Memory B cell (primary cell): Measurements from ENCODE around the gene NBEA.
"Not testable (repeated sequence)": the region's sequence is repeated elsewhere in the genome, so short reads cannot be mapped to it uniquely, and the experiment has no call there.

Source experiments
- ATAC-seq: fragments of 150-1000 bp; cut with Tn5 transposase; 2 replicates; pipeline ENCODE4 v1.10.0; 2021; ENCODE audit warnings: low read depth, mild to moderate bottlenecking, moderate library complexity
- DNase-seq, 2 donors: peaks; one replicate each; pipeline ENCODE4 v3.0.0; 2022; ENCODE audit warnings: low spot score in 2 of 2
- H3K27ac Mint-ChIP-seq: one replicate; pipeline ENCODE4 v1.8.0; 2022; ENCODE audit warnings: mild to moderate bottlenecking, moderate library complexity, mixed read lengths
- H3K27me3 Mint-ChIP-seq: one replicate; pipeline ENCODE4 v1.8.0; 2022; ENCODE audit warnings: mixed read lengths
- H3K36me3 Mint-ChIP-seq: one replicate; pipeline ENCODE4 v1.8.0; 2022; ENCODE audit warnings: mild to moderate bottlenecking, mixed read lengths
- H3K4me1 Mint-ChIP-seq: one replicate; pipeline ENCODE4 v1.8.0; 2022; ENCODE audit warnings: mixed read lengths
- H3K4me3 Mint-ChIP-seq: one replicate; pipeline ENCODE4 v1.8.0; 2022; ENCODE audit warnings: mild to moderate bottlenecking, moderate library complexity, mixed read lengths
- H3K9me3 Mint-ChIP-seq: one replicate; pipeline ENCODE4 v1.8.0; 2022; ENCODE audit warnings: mixed read lengths

NBEA gene

GRCh38 chr13:35669321-35669720 lies 727.3 kb downstream of the NBEA start:
- DNase-seq (no peak), ATAC-seq (no peak)
- H3K27me3 Mint-ChIP-seq = no peaks in the 10 kb centered on the region
- no peak overlapping the region for H3K4me3 Mint-ChIP-seq
- no peaks in the 10 kb centered on the region for H3K36me3 Mint-ChIP-seq
- no peak overlapping the region for H3K27ac Mint-ChIP-seq
- no peaks in the 10 kb centered on the region for H3K9me3 Mint-ChIP-seq
- H3K4me1 Mint-ChIP-seq = no peaks in the 10 kb centered on the region

- DNase-seq = no peak
- Mint-ChIP-seq H3K9me3 (peaks cover 3% of the 10 kb centered on the region), H3K27ac (no peak overlapping the region), H3K4me3 (no peak overlapping the region), H3K36me3 (no peaks in the 10 kb centered on the region), H3K27me3 (no peaks in the 10 kb centered on the region), H3K4me1 (no peaks in the 10 kb centered on the region)
- no peak for ATAC-seq
Measured at GRCh38 chr13:35672611-35673010, 730.5 kb downstream of the NBEA start.

GRCh38 chr13:35675651-35676050 lies 733.6 kb downstream of the NBEA start:
- ATAC-seq (no peak), DNase-seq (no peak)
- no peak overlapping the region for H3K27ac Mint-ChIP-seq
- no peaks in the 10 kb centered on the region for H3K36me3 Mint-ChIP-seq
- H3K9me3 Mint-ChIP-seq = peaks cover 3% of the 10 kb centered on the region
- H3K4me3 Mint-ChIP-seq = no peak overlapping the region
- no peaks in the 10 kb centered on the region for H3K4me1 Mint-ChIP-seq
- H3K27me3 Mint-ChIP-seq = no peaks in the 10 kb centered on the region

- DNase-seq, H3K4me1 Mint-ChIP-seq, H3K9me3 Mint-ChIP-seq, H3K27ac Mint-ChIP-seq, H3K36me3 Mint-ChIP-seq, H3K4me3 Mint-ChIP-seq, H3K27me3 Mint-ChIP-seq, ATAC-seq: not testable (repeated sequence)
Measured at GRCh38 chr13:35677863-35678262, 735.8 kb downstream of the NBEA start.

GRCh38 chr13:35681685-35682084 lies 739.6 kb downstream of the NBEA start:
- Mint-ChIP-seq H3K36me3 (no peaks in the 10 kb centered on the region), H3K27ac (no peak overlapping the region), H3K4me1 (no peaks in the 10 kb centered on the region), H3K27me3 (no peaks in the 10 kb centered on the region), H3K4me3 (no peak overlapping the region), H3K9me3 (peaks cover 5% of the 10 kb centered on the region)
- no peak for DNase-seq
- no peak for ATAC-seq

GRCh38 chr13:35684432-35684831 lies 742.4 kb downstream of the NBEA start:
- DNase-seq (no peak), ATAC-seq (no peak)
- H3K9me3 Mint-ChIP-seq = peaks cover 2% of the 10 kb centered on the region
- H3K4me1 Mint-ChIP-seq = no peaks in the 10 kb centered on the region
- H3K27me3 Mint-ChIP-seq = no peaks in the 10 kb centered on the region
- no peaks in the 10 kb centered on the region for H3K36me3 Mint-ChIP-seq
- no peak overlapping the region for H3K27ac Mint-ChIP-seq
- H3K4me3 Mint-ChIP-seq = no peak overlapping the region

GRCh38 chr13:35687336-35687735 lies 745.3 kb downstream of the NBEA start:
- H3K4me1 Mint-ChIP-seq = no peaks in the 10 kb centered on the region
- no peak overlapping the region for H3K27ac Mint-ChIP-seq
- no peak for DNase-seq
- H3K4me3 Mint-ChIP-seq = no peak overlapping the region
- H3K27me3 Mint-ChIP-seq = no peaks in the 10 kb centered on the region
- H3K36me3 Mint-ChIP-seq = no peaks in the 10 kb centered on the region
- peaks cover 2% of the 10 kb centered on the region for H3K9me3 Mint-ChIP-seq
- no peak for ATAC-seq

- Mint-ChIP-seq H3K4me1 (peaks cover 2% of the 10 kb centered on the region), H3K4me3 (no peak overlapping the region), H3K36me3 (no peaks in the 10 kb centered on the region), H3K27me3 (no peaks in the 10 kb centered on the region), H3K27ac (no peak overlapping the region), H3K9me3 (no peaks in the 10 kb centered on the region)
- no peak for DNase-seq
- no peak for ATAC-seq
Measured at GRCh38 chr13:35690581-35691207, 748.6 kb downstream of the NBEA start.

GRCh38 chr13:35693134-35693784 lies 751.2 kb downstream of the NBEA start:
- Mint-ChIP-seq H3K9me3 (no peaks in the 10 kb centered on the region), H3K27ac (no peak overlapping the region), H3K27me3 (no peaks in the 10 kb centered on the region), H3K4me3 (no peak overlapping the region), H3K4me1 (peaks cover 2% of the 10 kb centered on the region), H3K36me3 (no peaks in the 10 kb centered on the region)
- ATAC-seq (no peak), DNase-seq (no peak)

- Mint-ChIP-seq H3K4me3 (no peak overlapping the region), H3K27me3 (no peaks in the 10 kb centered on the region), H3K4me1 (peaks cover 2% of the 10 kb centered on the region), H3K36me3 (no peaks in the 10 kb centered on the region), H3K27ac (no peak overlapping the region), H3K9me3 (no peaks in the 10 kb centered on the region)
- ATAC-seq = no peak
- DNase-seq = no peak
Measured at GRCh38 chr13:35694031-35694430, 752.0 kb downstream of the NBEA start.

- Mint-ChIP-seq H3K4me3 (no peak overlapping the region), H3K9me3 (no peaks in the 10 kb centered on the region), H3K36me3 (no peaks in the 10 kb centered on the region), H3K4me1 (peaks cover 2% of the 10 kb centered on the region), H3K27ac (no peak overlapping the region), H3K27me3 (peaks cover 3% of the 10 kb centered on the region)
- DNase-seq = no peak
- no peak for ATAC-seq
Measured at GRCh38 chr13:35694549-35695447, 752.7 kb downstream of the NBEA start.

- H3K4me1 Mint-ChIP-seq = peaks cover 2% of the 10 kb centered on the region
- DNase-seq = no peak
- H3K4me3 Mint-ChIP-seq = no peak overlapping the region
- ATAC-seq = no peak
- no peak overlapping the region for H3K27ac Mint-ChIP-seq
- no peaks in the 10 kb centered on the region for H3K36me3 Mint-ChIP-seq
- no peaks in the 10 kb centered on the region for H3K9me3 Mint-ChIP-seq
- H3K27me3 Mint-ChIP-seq = peaks cover 3% of the 10 kb centered on the region
Measured at GRCh38 chr13:35695448-35695770, 753.3 kb downstream of the NBEA start.

GRCh38 chr13:35697186-35697730 lies 755.2 kb downstream of the NBEA start:
- ATAC-seq = no peak
- Mint-ChIP-seq H3K4me3 (no peak overlapping the region), H3K36me3 (no peaks in the 10 kb centered on the region), H3K4me1 (peaks cover 2% of the 10 kb centered on the region), H3K27ac (no peak overlapping the region), H3K27me3 (peaks cover 5% of the 10 kb centered on the region), H3K9me3 (no peaks in the 10 kb centered on the region)
- no peak for DNase-seq

- ATAC-seq = no peak
- H3K27me3 Mint-ChIP-seq = peaks cover 5% of the 10 kb centered on the region
- no peak overlapping the region for H3K27ac Mint-ChIP-seq
- no peak for DNase-seq
- H3K4me3 Mint-ChIP-seq = no peak overlapping the region
- H3K36me3 Mint-ChIP-seq = no peaks in the 10 kb centered on the region
- H3K9me3 Mint-ChIP-seq = peaks cover 4% of the 10 kb centered on the region
- H3K4me1 Mint-ChIP-seq = peaks cover 2% of the 10 kb centered on the region
Measured at GRCh38 chr13:35698911-35699576, 757.0 kb downstream of the NBEA start.
